ENCODE data around the gene FGF2.

DNA sequence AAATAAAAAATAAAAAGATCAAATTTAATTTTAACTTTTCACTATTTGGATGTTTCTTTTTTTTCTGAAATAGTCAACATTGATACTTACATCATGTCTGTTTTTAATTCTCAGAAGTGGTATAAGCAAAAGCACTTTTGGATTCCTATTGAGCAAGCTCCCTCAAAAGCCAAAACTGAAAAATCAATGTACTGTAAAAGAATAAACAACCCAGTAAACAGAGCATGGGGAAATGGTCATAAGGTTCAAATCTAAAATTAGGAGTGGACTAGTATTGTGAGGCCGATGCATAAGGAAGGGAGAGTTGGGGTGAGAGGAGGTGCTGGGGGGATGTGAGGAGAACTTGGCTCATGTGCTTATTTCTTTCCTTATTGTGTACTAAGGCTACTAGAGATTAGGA is 57.9 kb downstream of the FGF2 start:
- TF ChIP-seq CTCF (IDR thresholded peaks at IDR 0.05) (no peak), POLR2AphosphoS5 (IDR thresholded peaks at IDR 0.05) (no peak)
